DOHH2 (cell line): ENCODE results near the gene CCDC40.

Experiments used
- H3F3A ChIP-seq: fragments of 200-600 bp; sonication (generic), shearing (Covaris generic); 2 replicates; pipeline ENCODE4 v1.6.0; 2016; ENCODE audit warnings: antibody characterized with exemption, mild to moderate bottlenecking; ENCODE audit not compliant: control insufficient read depth, insufficient read depth
- H3K27ac ChIP-seq: fragments of 200-600 bp; sonication (generic); 2 replicates; pipeline ENCODE4 v1.5.1; 2014; ENCODE audit warnings: low read depth, mild to moderate bottlenecking, low read length, moderate library complexity
- H3K27me3 ChIP-seq: fragments of 200-600 bp; sonication (generic); 2 replicates; pipeline ENCODE4 v1.6.1; 2014; ENCODE audit warnings: mild to moderate bottlenecking, low read length, mixed read lengths; ENCODE audit not compliant: control insufficient read depth
- H3K36me3 ChIP-seq: fragments of 200-600 bp; sonication (generic); 2 replicates; pipeline ENCODE4 v1.6.1; 2014; ENCODE audit warnings: mild to moderate bottlenecking, low read length, moderate library complexity, mixed read lengths; ENCODE audit not compliant: control insufficient read depth
- H3K4me1 ChIP-seq: fragments of 200-600 bp; sonication (generic); 2 replicates; pipeline ENCODE4 v1.6.1; 2014; ENCODE audit warnings: mild to moderate bottlenecking, low read length, mixed read lengths; ENCODE audit not compliant: control insufficient read depth
- H3K4me2 ChIP-seq: fragments of 200-600 bp; sonication (generic); 2 replicates; pipeline ENCODE4 v1.6.0; 2014; ENCODE audit warnings: mild to moderate bottlenecking, low read length, moderate library complexity
- H3K4me3 ChIP-seq: fragments of 200-600 bp; sonication (generic); 2 replicates; pipeline ENCODE4 v1.5.1; 2014; ENCODE audit warnings: mild to moderate bottlenecking, low read length, mixed read lengths
- H3K79me2 ChIP-seq: fragments of 200-600 bp; sonication (generic); 2 replicates; pipeline ENCODE4 v1.6.1; 2014; ENCODE audit warnings: mild to moderate bottlenecking, low read length, mixed read lengths; ENCODE audit not compliant: control insufficient read depth
- H3K9me2 ChIP-seq: fragments of 200-600 bp; sonication (generic); replicated peaks from 2 replicates; pipeline ENCODE4 v1.6.1; 2014; ENCODE audit warnings: mild to moderate bottlenecking, low read length, mixed read lengths; ENCODE audit not compliant: control insufficient read depth
- H3K9me3 ChIP-seq: fragments of 200-600 bp; sonication (generic); 2 replicates; pipeline ENCODE4 v1.6.1; 2014; ENCODE audit warnings: antibody characterized with exemption, low read length, mixed read lengths; ENCODE audit not compliant: control insufficient read depth, insufficient read depth
- H4K20me1 ChIP-seq: fragments of 200-600 bp; sonication (generic); 2 replicates; pipeline ENCODE4 v1.6.0; 2014; ENCODE audit warnings: low read depth, mild to moderate bottlenecking, antibody characterized with exemption, low read length, moderate library complexity; ENCODE audit not compliant: control insufficient read depth, insufficient read depth
- CTCF ChIP-seq: fragments of 200-600 bp; sonication (generic); IDR thresholded peaks from one replicate; pipeline ENCODE4 v1.5.1; 2014; ENCODE audit warnings: antibody characterized with exemption, mild to moderate bottlenecking, low read depth, low read length; ENCODE audit not compliant: poor library complexity, severe bottlenecking
- EZH2phosphoT487 ChIP-seq: fragments of 200-600 bp; sonication (generic); IDR thresholded peaks from 2 replicates; pipeline ENCODE4 v1.6.1; 2017; ENCODE audit warnings: borderline replicate concordance, mild to moderate bottlenecking, antibody characterized with exemption, low read length, moderate library complexity, mixed read lengths

The CCDC40 gene

GRCh38 chr17:80031691-80032430, 4.6 kb upstream of the CCDC40 start:
- no peaks in the 10 kb centered on the region for H3K9me3 ChIP-seq
- peaks cover 33% of the 10 kb centered on the region for H3K27me3 ChIP-seq
- TF ChIP-seq CTCF (no peak), EZH2phosphoT487 (no peak)
- H3K79me2 ChIP-seq, result no peaks in the 10 kb centered on the region
- H3K9me2 ChIP-seq, result no peaks in the 10 kb centered on the region
- H3K4me2 ChIP-seq, result no peak overlapping the region
- no peaks in the 10 kb centered on the region for H4K20me1 ChIP-seq
- peaks cover 11% of the 10 kb centered on the region for H3K4me1 ChIP-seq
- no peak overlapping the region for H3K27ac ChIP-seq
- no peak overlapping the region for H3K4me3 ChIP-seq
- no peaks in the 10 kb centered on the region for H3F3A ChIP-seq
- H3K36me3 ChIP-seq, result no peaks in the 10 kb centered on the region

- Histone ChIP-seq H4K20me1 (no peaks in the 10 kb centered on the region), H3K27ac (no peak overlapping the region), H3K4me3 (no peak overlapping the region), H3K9me3 (no peaks in the 10 kb centered on the region), H3K4me2 (no peak overlapping the region), H3F3A (no peaks in the 10 kb centered on the region), H3K36me3 (no peaks in the 10 kb centered on the region), H3K79me2 (no peaks in the 10 kb centered on the region), H3K27me3 (peaks cover 38% of the 10 kb centered on the region), H3K4me1 (peaks cover 11% of the 10 kb centered on the region), H3K9me2 (no peaks in the 10 kb centered on the region)
- no peak for TF ChIP-seq CTCF
- no peak for TF ChIP-seq EZH2phosphoT487
Observed at GRCh38 chr17:80032614-80033171, 3.7 kb upstream of the CCDC40 start.

- peaks cover 11% of the 10 kb centered on the region for H3K4me1 ChIP-seq
- H3K4me3 ChIP-seq, result no peak overlapping the region
- TF ChIP-seq EZH2phosphoT487 (no peak), CTCF (no peak)
- no peaks in the 10 kb centered on the region for H3F3A ChIP-seq
- H4K20me1 ChIP-seq, result no peaks in the 10 kb centered on the region
- H3K4me2 ChIP-seq, result no peak overlapping the region
- no peaks in the 10 kb centered on the region for H3K79me2 ChIP-seq
- H3K9me2 ChIP-seq, result no peaks in the 10 kb centered on the region
- no peaks in the 10 kb centered on the region for H3K9me3 ChIP-seq
- no peak overlapping the region for H3K27ac ChIP-seq
- peaks cover 38% of the 10 kb centered on the region for H3K27me3 ChIP-seq
- no peaks in the 10 kb centered on the region for H3K36me3 ChIP-seq
Observed at GRCh38 chr17:80033840-80034239, 2.6 kb upstream of the CCDC40 start.
